ENCODE measurements around the gene GAPDH. TPM values are rescaled to one million over a fixed set of nuclear protein-coding genes. Genes with fewer than 3 reads are reported as not detected.
A peak's percentile ranks its signal among the peaks of the same experiment; 100 is the strongest.

Gene GAPDH
- total RNA-seq, 4 donors from 2014 or later: 1,806 to 2,946 (median 2,333) TPM

DNA sequence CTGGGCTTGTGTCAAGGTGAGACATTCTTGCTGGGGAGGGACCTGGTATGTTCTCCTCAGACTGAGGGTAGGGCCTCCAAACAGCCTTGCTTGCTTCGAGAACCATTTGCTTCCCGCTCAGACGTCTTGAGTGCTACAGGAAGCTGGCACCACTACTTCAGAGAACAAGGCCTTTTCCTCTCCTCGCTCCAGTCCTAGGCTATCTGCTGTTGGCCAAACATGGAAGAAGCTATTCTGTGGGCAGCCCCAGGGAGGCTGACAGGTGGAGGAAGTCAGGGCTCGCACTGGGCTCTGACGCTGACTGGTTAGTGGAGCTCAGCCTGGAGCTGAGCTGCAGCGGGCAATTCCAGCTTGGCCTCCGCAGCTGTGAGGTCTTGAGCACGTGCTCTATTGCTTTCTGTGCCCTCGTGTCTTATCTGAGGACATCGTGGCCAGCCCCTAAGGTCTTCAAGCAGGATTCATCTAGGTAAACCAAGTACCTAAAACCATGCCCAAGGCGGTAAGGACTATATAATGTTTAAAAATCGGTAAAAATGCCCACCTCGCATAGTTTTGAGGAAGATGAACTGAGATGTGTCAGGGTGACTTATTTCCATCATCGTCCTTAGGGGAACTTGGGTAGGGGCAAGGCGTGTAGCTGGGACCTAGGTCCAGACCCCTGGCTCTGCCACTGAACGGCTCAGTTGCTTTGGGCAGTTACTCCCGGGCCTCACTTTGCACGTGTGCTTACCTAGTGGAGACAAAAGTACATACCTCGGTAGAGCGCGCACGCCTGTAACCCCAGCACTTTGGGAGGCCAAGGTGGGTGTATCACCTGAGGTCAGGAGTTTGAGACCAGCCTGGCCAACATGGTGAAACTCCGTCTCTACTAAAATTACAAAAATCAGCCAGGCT lies 4.3 kb downstream of the GAPDH start:
- intact Hi-C loops (cut with DNase I; ENCODE audit: low total_unique reads): loop anchor here (5.0 to 10.0 kb wide), 2 partner anchors 116 to 214 kb away; no protein-coding TSS in a partner anchor
- peak overlapping the region; percentile 94 to 98 (median 98) for H3K27ac ChIP-seq
- H3K27me3 ChIP-seq: no peaks in the 10 kb centered on the region
- no peak for TF ChIP-seq POLR2AphosphoS5 (IDR thresholded peaks at IDR 0.05)
- TF ChIP-seq EP300 (IDR thresholded peaks at IDR 0.05; ENCODE audit: low read depth): no peak
- no peak for TF ChIP-seq POLR2A (IDR thresholded peaks at IDR 0.05)
- TF ChIP-seq, protein P1, sequence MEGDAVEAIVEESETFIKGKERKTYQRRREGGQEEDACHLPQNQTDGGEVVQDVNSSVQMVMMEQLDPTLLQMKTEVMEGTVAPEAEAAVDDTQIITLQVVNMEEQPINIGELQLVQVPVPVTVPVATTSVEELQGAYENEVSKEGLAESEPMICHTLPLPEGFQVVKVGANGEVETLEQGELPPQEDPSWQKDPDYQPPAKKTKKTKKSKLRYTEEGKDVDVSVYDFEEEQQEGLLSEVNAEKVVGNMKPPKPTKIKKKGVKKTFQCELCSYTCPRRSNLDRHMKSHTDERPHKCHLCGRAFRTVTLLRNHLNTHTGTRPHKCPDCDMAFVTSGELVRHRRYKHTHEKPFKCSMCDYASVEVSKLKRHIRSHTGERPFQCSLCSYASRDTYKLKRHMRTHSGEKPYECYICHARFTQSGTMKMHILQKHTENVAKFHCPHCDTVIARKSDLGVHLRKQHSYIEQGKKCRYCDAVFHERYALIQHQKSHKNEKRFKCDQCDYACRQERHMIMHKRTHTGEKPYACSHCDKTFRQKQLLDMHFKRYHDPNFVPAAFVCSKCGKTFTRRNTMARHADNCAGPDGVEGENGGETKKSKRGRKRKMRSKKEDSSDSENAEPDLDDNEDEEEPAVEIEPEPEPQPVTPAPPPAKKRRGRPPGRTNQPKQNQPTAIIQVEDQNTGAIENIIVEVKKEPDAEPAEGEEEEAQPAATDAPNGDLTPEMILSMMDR (IDR thresholded peaks at IDR 0.05): no peak
- peaks cover 0 to 16% (median 6%) of the 10 kb centered on the region in 4 donors for H3K36me3 ChIP-seq
- H3K4me1 ChIP-seq: peaks cover 28 to 80% (median 61%) of the 10 kb centered on the region in 4 donors
- H3K4me3 ChIP-seq: no peak overlapping the region
- in situ Hi-C loops (cut with MboI; ENCODE audit: low pct_ligation_motif_present in 1 of 4, low pct_unique_long_range_greater_than_20kb in 1 of 4, low sequenced_read_pairs in 3 of 4): loop anchor here in 1 of 4 donors (25.0 kb wide), 2 partner anchors 101 to 201 kb away; partner anchors contain the start of genes CD27 and TNFRSF1A
- DNase-seq: no peak
- WGBS, 2 donors (ENCODE audit: low coverage in 1 of 2): 62 to 64% methylated on average over 5 to 24 of the region's 24 CpGs
- H3K9me3 ChIP-seq: no peaks in the 10 kb centered on the region

DNA sequence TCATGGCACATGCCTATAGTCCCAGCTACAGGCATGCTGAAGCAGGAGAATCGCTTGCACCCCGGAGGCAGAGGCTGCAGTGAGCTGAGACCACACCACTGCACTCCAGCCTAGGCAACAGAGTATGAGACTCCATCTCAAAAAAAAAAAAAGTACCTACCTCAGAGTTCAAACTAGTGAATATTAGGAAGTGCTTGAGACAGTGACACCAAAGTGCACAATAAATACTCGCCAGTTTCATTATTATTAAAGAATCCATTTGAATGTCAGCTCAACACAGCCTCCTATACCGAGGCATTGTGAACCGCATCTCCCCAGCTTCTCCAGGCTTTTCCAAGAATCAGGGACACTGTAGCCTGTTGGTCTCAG lies 5.0 kb downstream of the GAPDH start:
- Histone ChIP-seq H3K4me1 (peaks cover 28 to 77% (median 59%) of the 10 kb centered on the region in 4 donors), H3K4me3 (no peak overlapping the region), H3K27me3 (no peaks in the 10 kb centered on the region), H3K27ac (peak overlapping the region; percentile 94 to 98 (median 98)), H3K9me3 (no peaks in the 10 kb centered on the region), H3K36me3 (peaks cover 0 to 16% (median 6%) of the 10 kb centered on the region in 4 donors)
- in situ Hi-C loops (cut with MboI; ENCODE audit: low pct_ligation_motif_present in 1 of 4, low pct_unique_long_range_greater_than_20kb in 1 of 4, low sequenced_read_pairs in 3 of 4): loop anchor here in 1 of 4 donors (25.0 kb wide), 2 partner anchors 102 to 202 kb away; partner anchors contain the start of genes CD27 and TNFRSF1A
- whole genome bisulfite sequencing, 2 donors (ENCODE audit: low coverage in 1 of 2): 74 to 86% methylated on average over 2 to 5 of the region's 5 CpGs
- intact Hi-C loops (cut with DNase I; ENCODE audit: low total_unique reads): loop anchor here (5.0 to 10.0 kb wide), 2 partner anchors 117 to 214 kb away; no protein-coding TSS in a partner anchor
- DNase-seq: no peak
- TF ChIP-seq, protein P1 (IDR thresholded peaks at IDR 0.05): no peak
- TF ChIP-seq POLR2AphosphoS5 (IDR thresholded peaks at IDR 0.05) (no peak), EP300 (IDR thresholded peaks at IDR 0.05; ENCODE audit: low read depth) (no peak), POLR2A (IDR thresholded peaks at IDR 0.05) (no peak)

DNA sequence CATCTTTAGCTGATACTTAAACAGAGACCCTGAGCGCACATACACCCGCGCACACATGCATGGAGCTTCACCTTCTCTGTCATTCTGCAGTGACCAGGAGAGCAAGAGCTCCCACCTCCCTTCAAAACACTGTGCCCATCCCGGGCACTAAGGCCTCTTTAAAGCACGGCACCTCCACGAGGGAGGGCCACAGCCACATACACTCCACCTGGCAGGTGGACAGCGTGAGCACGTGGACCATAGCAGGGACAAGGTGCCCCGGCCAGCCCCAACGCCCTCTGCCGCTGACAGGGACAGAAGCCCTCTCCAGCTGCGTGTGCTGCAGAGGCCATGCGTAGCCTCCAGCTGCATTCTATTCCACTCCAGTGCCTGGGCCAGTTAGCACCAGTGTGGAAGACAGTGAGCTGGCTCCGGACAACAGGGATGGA lies 5.4 kb downstream of the GAPDH start:
- DNase-seq: no peak
- Histone ChIP-seq H3K4me1 (peaks cover 28 to 77% (median 59%) of the 10 kb centered on the region in 4 donors), H3K9me3 (no peaks in the 10 kb centered on the region), H3K4me3 (peak overlapping the region in 2 of 4 donors; percentile 28 to 29), H3K27ac (peak overlapping the region; percentile 89 to 98 (median 96)), H3K27me3 (no peaks in the 10 kb centered on the region), H3K36me3 (peaks cover 0 to 16% (median 9%) of the 10 kb centered on the region in 4 donors)
- in situ Hi-C loops (cut with MboI; ENCODE audit: low pct_ligation_motif_present in 1 of 4, low pct_unique_long_range_greater_than_20kb in 1 of 4, low sequenced_read_pairs in 3 of 4) (loop anchor here in 3 of 4 donors (5.0 to 25.0 kb wide), 4 partner anchors 102 to 202 kb away; partner anchors contain the start of genes CD27 (in 1 of the 3) and TNFRSF1A (in 1 of the 3)), intact Hi-C loops (cut with DNase I; ENCODE audit: low total_unique reads) (loop anchor here (5.0 to 10.0 kb wide), 2 partner anchors 117 to 215 kb away; no protein-coding TSS in a partner anchor)
- WGBS, 2 donors (ENCODE audit: low coverage in 1 of 2): 59% methylated on average over 14 of the region's 14 CpGs; no CpG with 5 or more reads in 1 of the 2 donors
- TF ChIP-seq, protein P1 (IDR thresholded peaks at IDR 0.05): no peak
- TF ChIP-seq POLR2AphosphoS5 (IDR thresholded peaks at IDR 0.05): no peak
- TF ChIP-seq EP300 (IDR thresholded peaks at IDR 0.05; ENCODE audit: low read depth): no peak
- TF ChIP-seq POLR2A (IDR thresholded peaks at IDR 0.05): no peak

All from transverse colon (tissue), 4 donors.